GM12878 (cell line): ENCODE data around the gene DNAI4. TPM values are rescaled to one million over a fixed set of nuclear protein-coding genes. Genes with fewer than 3 reads are reported as not detected.

ENCODE experiments used
- BMI1 ChIP-seq: fragments of 450-650 bp; IDR thresholded peaks from 2 replicates; pipeline ENCODE4 v1.6.1; 2016; ENCODE audit warnings: mild to moderate bottlenecking, moderate library complexity, borderline replicate concordance
- CBX3 ChIP-seq: fragments of 200-600 bp; sonication (generic); IDR thresholded peaks from 2 replicates; pipeline ENCODE4 v1.6.1; 2016; ENCODE audit warnings: low read depth, borderline replicate concordance
- CHD4 ChIP-seq: fragments of 200-600 bp; sonication (generic); IDR thresholded peaks from 2 replicates; pipeline ENCODE4 v1.6.1; 2016; ENCODE audit warnings: mild to moderate bottlenecking
- E2F4 ChIP-seq: IDR thresholded peaks from 2 replicates; pipeline ENCODE4 v1.6.1; 2012; ENCODE audit warnings: low read depth, low read length, improper control_type of control experiment
- ESRRA ChIP-seq: IDR thresholded peaks from 2 replicates; pipeline ENCODE4 v1.6.1; 2012; ENCODE audit warnings: mild to moderate bottlenecking, low read length, improper control_type of control experiment
- ETV6 ChIP-seq, 2 experiments: fragments of 450-650 bp in 1 of 2; IDR thresholded peaks in 1 of 2; conservative IDR thresholded peaks in 1 of 2; 2 replicates each; pipeline ENCODE4 v1.6.1; 2014; ENCODE audit warnings: antibody characterized with exemption in 1 of 2, borderline replicate concordance in 1 of 2, low read depth in 1 of 2, mild to moderate bottlenecking in 1 of 2, moderate library complexity in 1 of 2
- SPI1 ChIP-seq: IDR thresholded peaks from 2 replicates; pipeline ENCODE4 v1.6.1; 2011; ENCODE audit warnings: low read depth, mild to moderate bottlenecking, low read length, moderate library complexity, borderline replicate concordance; ENCODE audit not compliant: insufficient read depth
- SUZ12 ChIP-seq: fragments of 200-600 bp; sonication (generic); IDR thresholded peaks from one replicate; pipeline ENCODE4 v1.6.1; 2018; ENCODE audit warnings: antibody characterized with exemption, mild to moderate bottlenecking; ENCODE audit not compliant: unreplicated experiment
- TCF3 ChIP-seq: IDR thresholded peaks from 2 replicates; pipeline ENCODE4 v1.6.1; 2012; ENCODE audit warnings: low read depth, mild to moderate bottlenecking, low read length, borderline replicate concordance; ENCODE audit not compliant: insufficient read depth
- polyA plus RNA-seq, 11 experiments: library from polyadenylated mRNA; depleted of rRNA in 4 of 11; unstranded in 6 of 11; stranded (reverse) in 5 of 11; fragments of >200 nt; fragmentation: Nextera tagmentation in 4 of 11; fragmentation: Illumina TruSeq in 1 of 11; extraction: Ambion mirVana in 4 of 11; extraction: Trizol in 1 of 11; gene quantifications; 1 replicate in 1 of 11; 2 replicates in 10 of 11; pipeline versions ENCODE4 v1.2.1 to v1.2.3, GENCODE V29; 2011 to 2016; ENCODE audit warnings: inconsistent platforms in 2 of 11, missing spikeins in 2 of 11, low read depth in 1 of 11
- total RNA-seq, 4 experiments: library from RNA; depleted of rRNA in 3 of 4; stranded (reverse); fragments of >200 nt in 3 of 4; fragmentation: Illumina TruSeq in 1 of 4; extraction: Trizol in 1 of 4; gene quantifications; 2 replicates each; pipeline versions ENCODE4 v1.2.1 to v1.2.3, GENCODE V29; 2013 to 2021
- TF ChIP-seq, protein P1 (sequence below), 3 experiments: IDR thresholded peaks in 2 of 3; conservative IDR thresholded peaks in 1 of 3; 2 replicates each; pipeline ENCODE4 v1.5.1; 2011; ENCODE audit warnings: low read depth in 3 of 3, low read length in 3 of 3, mild to moderate bottlenecking in 3 of 3, control low read depth in 2 of 3, moderate library complexity in 2 of 3, inconsistent platforms in 1 of 3, mixed read lengths in 1 of 3; ENCODE audit not compliant: control insufficient read depth in 2 of 3, insufficient read depth in 1 of 3; ENCODE audit errors: extremely low read depth in 1 of 3
- TF ChIP-seq, protein P2 (sequence below): fragments of 450-650 bp; IDR thresholded peaks from 2 replicates; pipeline ENCODE4 v1.6.1; 2018; ENCODE audit warnings: mild to moderate bottlenecking, low read depth, moderate library complexity; ENCODE audit not compliant: partially characterized antibody
- TF ChIP-seq, protein P3 (sequence below): fragments of 450-650 bp; IDR thresholded peaks from 2 replicates; pipeline ENCODE4 v1.6.1; 2017; ENCODE audit warnings: mild to moderate bottlenecking

Gene DNAI4
- total and polyA plus RNA-seq, 10 of the 15 experiments (the other 5 are each of a cell fraction or from before 2014, with no cell fraction given) = 0.13 to 2.3 (median 0.27) TPM; not detected in 1

- TF ChIP-seq, protein P1, sequence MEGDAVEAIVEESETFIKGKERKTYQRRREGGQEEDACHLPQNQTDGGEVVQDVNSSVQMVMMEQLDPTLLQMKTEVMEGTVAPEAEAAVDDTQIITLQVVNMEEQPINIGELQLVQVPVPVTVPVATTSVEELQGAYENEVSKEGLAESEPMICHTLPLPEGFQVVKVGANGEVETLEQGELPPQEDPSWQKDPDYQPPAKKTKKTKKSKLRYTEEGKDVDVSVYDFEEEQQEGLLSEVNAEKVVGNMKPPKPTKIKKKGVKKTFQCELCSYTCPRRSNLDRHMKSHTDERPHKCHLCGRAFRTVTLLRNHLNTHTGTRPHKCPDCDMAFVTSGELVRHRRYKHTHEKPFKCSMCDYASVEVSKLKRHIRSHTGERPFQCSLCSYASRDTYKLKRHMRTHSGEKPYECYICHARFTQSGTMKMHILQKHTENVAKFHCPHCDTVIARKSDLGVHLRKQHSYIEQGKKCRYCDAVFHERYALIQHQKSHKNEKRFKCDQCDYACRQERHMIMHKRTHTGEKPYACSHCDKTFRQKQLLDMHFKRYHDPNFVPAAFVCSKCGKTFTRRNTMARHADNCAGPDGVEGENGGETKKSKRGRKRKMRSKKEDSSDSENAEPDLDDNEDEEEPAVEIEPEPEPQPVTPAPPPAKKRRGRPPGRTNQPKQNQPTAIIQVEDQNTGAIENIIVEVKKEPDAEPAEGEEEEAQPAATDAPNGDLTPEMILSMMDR (IDR thresholded peaks at IDR 0.05 in 2 of 3, conservative IDR thresholded peaks at IDR 0.05 in 1 of 3; ENCODE audit: control insufficient read depth in 2 of 3, extremely low read depth in 1 of 3, insufficient read depth in 1 of 3, low read depth in 3 of 3, low read length in 3 of 3) = no peak
- no peak for TF ChIP-seq TCF3
- no peak for TF ChIP-seq BMI1
- no peak for TF ChIP-seq E2F4
- TF ChIP-seq, protein P2, sequence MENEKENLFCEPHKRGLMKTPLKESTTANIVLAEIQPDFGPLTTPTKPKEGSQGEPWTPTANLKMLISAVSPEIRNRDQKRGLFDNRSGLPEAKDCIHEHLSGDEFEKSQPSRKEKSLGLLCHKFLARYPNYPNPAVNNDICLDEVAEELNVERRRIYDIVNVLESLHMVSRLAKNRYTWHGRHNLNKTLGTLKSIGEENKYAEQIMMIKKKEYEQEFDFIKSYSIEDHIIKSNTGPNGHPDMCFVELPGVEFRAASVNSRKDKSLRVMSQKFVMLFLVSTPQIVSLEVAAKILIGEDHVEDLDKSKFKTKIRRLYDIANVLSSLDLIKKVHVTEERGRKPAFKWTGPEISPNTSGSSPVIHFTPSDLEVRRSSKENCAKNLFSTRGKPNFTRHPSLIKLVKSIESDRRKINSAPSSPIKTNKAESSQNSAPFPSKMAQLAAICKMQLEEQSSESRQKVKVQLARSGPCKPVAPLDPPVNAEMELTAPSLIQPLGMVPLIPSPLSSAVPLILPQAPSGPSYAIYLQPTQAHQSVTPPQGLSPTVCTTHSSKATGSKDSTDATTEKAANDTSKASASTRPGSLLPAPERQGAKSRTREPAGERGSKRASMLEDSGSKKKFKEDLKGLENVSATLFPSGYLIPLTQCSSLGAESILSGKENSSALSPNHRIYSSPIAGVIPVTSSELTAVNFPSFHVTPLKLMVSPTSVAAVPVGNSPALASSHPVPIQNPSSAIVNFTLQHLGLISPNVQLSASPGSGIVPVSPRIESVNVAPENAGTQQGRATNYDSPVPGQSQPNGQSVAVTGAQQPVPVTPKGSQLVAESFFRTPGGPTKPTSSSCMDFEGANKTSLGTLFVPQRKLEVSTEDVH = no peak
- no peak for TF ChIP-seq SPI1
- no peak for TF ChIP-seq SUZ12
- TF ChIP-seq CBX3 = no peak
- no peak for TF ChIP-seq ETV6 (conservative IDR thresholded peaks at IDR 0.05 in 1 of 2, IDR thresholded peaks at IDR 0.05 in 1 of 2; ENCODE audit: borderline replicate concordance in 1 of 2, low read depth in 1 of 2)
- TF ChIP-seq, protein P3, sequence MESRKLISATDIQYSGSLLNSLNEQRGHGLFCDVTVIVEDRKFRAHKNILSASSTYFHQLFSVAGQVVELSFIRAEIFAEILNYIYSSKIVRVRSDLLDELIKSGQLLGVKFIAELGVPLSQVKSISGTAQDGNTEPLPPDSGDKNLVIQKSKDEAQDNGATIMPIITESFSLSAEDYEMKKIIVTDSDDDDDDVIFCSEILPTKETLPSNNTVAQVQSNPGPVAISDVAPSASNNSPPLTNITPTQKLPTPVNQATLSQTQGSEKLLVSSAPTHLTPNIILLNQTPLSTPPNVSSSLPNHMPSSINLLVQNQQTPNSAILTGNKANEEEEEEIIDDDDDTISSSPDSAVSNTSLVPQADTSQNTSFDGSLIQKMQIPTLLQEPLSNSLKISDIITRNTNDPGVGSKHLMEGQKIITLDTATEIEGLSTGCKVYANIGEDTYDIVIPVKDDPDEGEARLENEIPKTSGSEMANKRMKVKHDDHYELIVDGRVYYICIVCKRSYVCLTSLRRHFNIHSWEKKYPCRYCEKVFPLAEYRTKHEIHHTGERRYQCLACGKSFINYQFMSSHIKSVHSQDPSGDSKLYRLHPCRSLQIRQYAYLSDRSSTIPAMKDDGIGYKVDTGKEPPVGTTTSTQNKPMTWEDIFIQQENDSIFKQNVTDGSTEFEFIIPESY = no peak
- no peak for TF ChIP-seq CHD4
- no peak for TF ChIP-seq ESRRA
These were observed 155.7 kb downstream of the DNAI4 start (continued) for GRCh38 chr1:66768965-66769364.
